Duodenal mucosa (tissue), 2 donors: Measurements from ENCODE around the gene SPANXD.
"Not testable (repeated sequence)": the region's sequence is repeated elsewhere in the genome, so short reads cannot be mapped to it uniquely, and the experiment has no call there.

Experiments
- H3K27ac ChIP-seq: one replicate; pipeline ENCODE4 v1.7.0; 2013; ENCODE audit warnings: low read depth, low read length
- H3K27me3 ChIP-seq, 2 donors: one replicate each; pipeline ENCODE4 v1.7.0; 2013; ENCODE audit warnings: low read length in 2 of 2, control low read depth in 1 of 2; ENCODE audit not compliant: insufficient read depth in 2 of 2, control insufficient read depth in 1 of 2
- H3K36me3 ChIP-seq, 2 donors: one replicate each; pipeline ENCODE4 v1.7.0; 2013; ENCODE audit warnings: low read length in 2 of 2, control low read depth in 1 of 2; ENCODE audit not compliant: insufficient read depth in 2 of 2, control insufficient read depth in 1 of 2
- H3K4me1 ChIP-seq, 2 donors: one replicate each; pipeline ENCODE4 v1.7.0; 2013; ENCODE audit warnings: low read length in 2 of 2, control low read depth in 1 of 2; ENCODE audit not compliant: insufficient read depth in 2 of 2, control insufficient read depth in 1 of 2
- H3K4me3 ChIP-seq, 2 donors: one replicate each; pipeline ENCODE4 v1.7.0; 2013; ENCODE audit warnings: low read length in 2 of 2, low read depth in 1 of 2
- H3K9ac ChIP-seq, 2 donors: one replicate each; pipeline ENCODE4 v1.7.0; 2013; ENCODE audit warnings: low read length in 2 of 2, low read depth in 1 of 2
- H3K9me3 ChIP-seq, 2 donors: one replicate each; pipeline ENCODE4 v1.7.0; 2013; ENCODE audit warnings: low read length in 2 of 2, control low read depth in 1 of 2; ENCODE audit not compliant: control insufficient read depth in 1 of 2

Gene SPANXD

GRCh38 chrX:141698639-141699038 lies at the start of gene SPANXD:
TSS of gene SPANXD (minus strand) at chrX:141698739. CDS start at chrX:141698405, 334 bp downstream.
- H3K36me3 ChIP-seq, H3K4me3 ChIP-seq, H3K27ac ChIP-seq, H3K9me3 ChIP-seq, H3K27me3 ChIP-seq, H3K9ac ChIP-seq, H3K4me1 ChIP-seq: not testable (repeated sequence)

GRCh38 chrX:141742666-141743065 lies 44.1 kb upstream of the SPANXD start:
- no peak overlapping the region for H3K9ac ChIP-seq
- no peak overlapping the region for H3K27ac ChIP-seq
- H3K4me3 ChIP-seq, result no peak overlapping the region
- H3K9me3 ChIP-seq, result no peaks in the 10 kb centered on the region
- no peaks in the 10 kb centered on the region for H3K27me3 ChIP-seq
- no peaks in the 10 kb centered on the region for H3K4me1 ChIP-seq
- no peaks in the 10 kb centered on the region for H3K36me3 ChIP-seq

- no peak overlapping the region for H3K9ac ChIP-seq
- no peak overlapping the region for H3K27ac ChIP-seq
- H3K27me3 ChIP-seq, result no peaks in the 10 kb centered on the region
- H3K9me3 ChIP-seq, result no peaks in the 10 kb centered on the region
- no peak overlapping the region for H3K4me3 ChIP-seq
- no peaks in the 10 kb centered on the region for H3K36me3 ChIP-seq
- H3K4me1 ChIP-seq, result no peaks in the 10 kb centered on the region
Observed at GRCh38 chrX:141736656-141737055, 38.1 kb upstream of the SPANXD start.

GRCh38 chrX:141733371-141733770 lies 34.8 kb upstream of the SPANXD start:
- H3K27ac ChIP-seq, result no peak overlapping the region
- no peaks in the 10 kb centered on the region for H3K9me3 ChIP-seq
- no peaks in the 10 kb centered on the region for H3K27me3 ChIP-seq
- H3K4me1 ChIP-seq, result no peaks in the 10 kb centered on the region
- no peaks in the 10 kb centered on the region for H3K36me3 ChIP-seq
- no peak overlapping the region for H3K9ac ChIP-seq
- H3K4me3 ChIP-seq, result no peak overlapping the region

GRCh38 chrX:141732031-141732430 lies 33.5 kb upstream of the SPANXD start:
- Histone ChIP-seq H3K27ac (no peak overlapping the region), H3K27me3 (no peaks in the 10 kb centered on the region), H3K4me3 (no peak overlapping the region), H3K4me1 (no peaks in the 10 kb centered on the region), H3K9ac (no peak overlapping the region), H3K36me3 (no peaks in the 10 kb centered on the region), H3K9me3 (no peaks in the 10 kb centered on the region)

GRCh38 chrX:141724186-141724585 lies 25.6 kb upstream of the SPANXD start:
- H3K27me3 ChIP-seq, result no peaks in the 10 kb centered on the region
- H3K4me1 ChIP-seq, result no peaks in the 10 kb centered on the region
- no peak overlapping the region for H3K27ac ChIP-seq
- no peak overlapping the region for H3K4me3 ChIP-seq
- H3K9ac ChIP-seq, result no peak overlapping the region
- no peaks in the 10 kb centered on the region for H3K36me3 ChIP-seq
- H3K9me3 ChIP-seq, result no peaks in the 10 kb centered on the region

GRCh38 chrX:141714680-141715079 lies 16.1 kb upstream of the SPANXD start:
- no peaks in the 10 kb centered on the region for H3K4me1 ChIP-seq
- no peaks in the 10 kb centered on the region for H3K27me3 ChIP-seq
- H3K36me3 ChIP-seq, result no peaks in the 10 kb centered on the region
- no peak overlapping the region for H3K9ac ChIP-seq
- H3K4me3 ChIP-seq, result no peak overlapping the region
- H3K27ac ChIP-seq, result no peak overlapping the region
- H3K9me3 ChIP-seq, result no peaks in the 10 kb centered on the region

- Histone ChIP-seq H3K4me3 (no peak overlapping the region), H3K36me3 (no peaks in the 10 kb centered on the region), H3K27ac (no peak overlapping the region), H3K9ac (no peak overlapping the region), H3K4me1 (no peaks in the 10 kb centered on the region), H3K9me3 (no peaks in the 10 kb centered on the region), H3K27me3 (no peaks in the 10 kb centered on the region)
Observed at GRCh38 chrX:141701072-141701471, 2.5 kb upstream of the SPANXD start.

- Histone ChIP-seq H3K9ac (no peak overlapping the region), H3K27me3 (no peaks in the 10 kb centered on the region), H3K4me3 (no peak overlapping the region), H3K4me1 (no peaks in the 10 kb centered on the region), H3K9me3 (no peaks in the 10 kb centered on the region), H3K36me3 (no peaks in the 10 kb centered on the region), H3K27ac (no peak overlapping the region)
Observed at GRCh38 chrX:141673946-141674345, 24.6 kb downstream of the SPANXD start.

- H3K27ac ChIP-seq, result no peak overlapping the region
- H3K9me3 ChIP-seq, result no peaks in the 10 kb centered on the region
- no peak overlapping the region for H3K9ac ChIP-seq
- H3K4me3 ChIP-seq, result no peak overlapping the region
- H3K36me3 ChIP-seq, result no peaks in the 10 kb centered on the region
- H3K4me1 ChIP-seq, result no peaks in the 10 kb centered on the region
- H3K27me3 ChIP-seq, result no peaks in the 10 kb centered on the region
Observed at GRCh38 chrX:141669689-141670088, 28.9 kb downstream of the SPANXD start.

GRCh38 chrX:141668371-141668770 lies 30.2 kb downstream of the SPANXD start:
- H3K9ac ChIP-seq, result no peak overlapping the region
- no peak overlapping the region for H3K4me3 ChIP-seq
- H3K27me3 ChIP-seq, result no peaks in the 10 kb centered on the region
- H3K9me3 ChIP-seq, result no peaks in the 10 kb centered on the region
- no peaks in the 10 kb centered on the region for H3K36me3 ChIP-seq
- no peak overlapping the region for H3K27ac ChIP-seq
- no peaks in the 10 kb centered on the region for H3K4me1 ChIP-seq
